GM12892 (cell line): ENCODE data around the gene HOXB9.

Source experiments
- POLR2A ChIP-seq: IDR thresholded peaks from 2 replicates; pipeline ENCODE4 v1.6.1; 2011; ENCODE audit warnings: low read depth, low read length, control low read depth
- POLR2AphosphoS5 ChIP-seq: IDR thresholded peaks from 2 replicates; pipeline ENCODE4 v1.6.1; 2011; ENCODE audit warnings: low read depth, low read length, control low read depth

- TF ChIP-seq POLR2AphosphoS5: no peak
- TF ChIP-seq POLR2A: no peak
These were observed 48.7 kb downstream of the HOXB9 start for GRCh38 chr17:48577330-48577945.
